GM06990 (cell line): ENCODE results near the gene SCIN.

Source experiments
- DNase-seq: peaks from one replicate; pipeline ENCODE4 v3.0.0-alpha.2; 2011; ENCODE audit not compliant: insufficient read length; ENCODE audit errors: extremely low read depth
- H3K27me3 ChIP-seq: replicated peaks from 2 replicates; pipeline ENCODE4 v1.6.0; 2011; ENCODE audit warnings: low read length; ENCODE audit not compliant: control insufficient read depth, insufficient read depth
- H3K36me3 ChIP-seq: 2 replicates; pipeline ENCODE4 v1.5.1; 2011; ENCODE audit warnings: low read length; ENCODE audit not compliant: control insufficient read depth, insufficient read depth
- H3K4me3 ChIP-seq: replicated peaks from 2 replicates; pipeline ENCODE4 v1.5.1; 2011; ENCODE audit warnings: low read depth, mild to moderate bottlenecking, control low read depth, low read length
- TF ChIP-seq, protein P1 (sequence below): IDR thresholded peaks from 2 replicates; pipeline ENCODE4 v1.5.1; 2011; ENCODE audit warnings: low read length, control low read depth, mild to moderate bottlenecking, inconsistent platforms; ENCODE audit not compliant: insufficient read depth, poor library complexity, severe bottlenecking

SCIN gene

DNA sequence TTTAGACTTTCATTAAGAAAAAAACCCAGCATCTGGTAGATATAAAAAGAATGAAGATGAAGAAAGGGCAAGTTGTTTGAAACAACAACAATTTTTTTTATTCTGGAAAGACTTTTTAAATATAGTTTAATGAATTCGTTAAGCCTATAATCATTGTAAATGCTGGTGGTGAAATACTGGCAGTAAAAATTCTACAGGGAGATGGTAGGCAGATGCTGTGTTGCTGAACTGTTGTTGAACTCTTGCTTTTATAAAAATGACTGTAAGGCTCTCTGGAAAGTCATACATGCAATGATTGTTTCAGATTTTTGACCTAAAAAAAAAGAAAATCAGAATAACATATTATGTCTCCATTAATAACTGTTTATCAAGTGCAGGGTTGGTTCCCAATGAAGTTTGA, 39.0 kb downstream of the SCIN start:
- no peak for DNase-seq
- TF ChIP-seq, protein P1, sequence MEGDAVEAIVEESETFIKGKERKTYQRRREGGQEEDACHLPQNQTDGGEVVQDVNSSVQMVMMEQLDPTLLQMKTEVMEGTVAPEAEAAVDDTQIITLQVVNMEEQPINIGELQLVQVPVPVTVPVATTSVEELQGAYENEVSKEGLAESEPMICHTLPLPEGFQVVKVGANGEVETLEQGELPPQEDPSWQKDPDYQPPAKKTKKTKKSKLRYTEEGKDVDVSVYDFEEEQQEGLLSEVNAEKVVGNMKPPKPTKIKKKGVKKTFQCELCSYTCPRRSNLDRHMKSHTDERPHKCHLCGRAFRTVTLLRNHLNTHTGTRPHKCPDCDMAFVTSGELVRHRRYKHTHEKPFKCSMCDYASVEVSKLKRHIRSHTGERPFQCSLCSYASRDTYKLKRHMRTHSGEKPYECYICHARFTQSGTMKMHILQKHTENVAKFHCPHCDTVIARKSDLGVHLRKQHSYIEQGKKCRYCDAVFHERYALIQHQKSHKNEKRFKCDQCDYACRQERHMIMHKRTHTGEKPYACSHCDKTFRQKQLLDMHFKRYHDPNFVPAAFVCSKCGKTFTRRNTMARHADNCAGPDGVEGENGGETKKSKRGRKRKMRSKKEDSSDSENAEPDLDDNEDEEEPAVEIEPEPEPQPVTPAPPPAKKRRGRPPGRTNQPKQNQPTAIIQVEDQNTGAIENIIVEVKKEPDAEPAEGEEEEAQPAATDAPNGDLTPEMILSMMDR, result no peak
- Histone ChIP-seq H3K4me3 (no peak overlapping the region), H3K27me3 (no peaks in the 10 kb centered on the region), H3K36me3 (no peaks in the 10 kb centered on the region)

DNA sequence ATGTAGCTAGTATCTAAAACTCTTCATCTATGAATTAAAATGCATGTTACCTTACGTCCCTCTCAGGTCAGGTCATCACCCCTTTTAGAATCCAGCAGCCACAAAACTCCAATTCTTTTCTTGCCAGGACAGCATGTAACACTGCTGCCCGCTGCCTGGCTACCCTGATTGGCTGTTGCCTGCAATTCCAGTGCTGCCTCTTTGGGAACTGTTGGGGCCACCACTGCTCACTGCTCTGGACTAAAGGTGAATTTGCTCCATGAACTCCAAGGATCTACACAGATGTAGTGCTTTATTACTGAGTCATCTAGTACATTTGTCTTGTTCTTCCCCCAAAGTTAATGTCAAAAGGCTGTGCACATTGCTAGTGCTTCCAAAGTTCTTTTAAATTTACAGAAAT, 40.4 kb downstream of the SCIN start:
- Histone ChIP-seq H3K27me3 (no peaks in the 10 kb centered on the region), H3K36me3 (no peaks in the 10 kb centered on the region), H3K4me3 (no peak overlapping the region)
- DNase-seq, result no peak
- TF ChIP-seq, protein P1, result no peak

DNA sequence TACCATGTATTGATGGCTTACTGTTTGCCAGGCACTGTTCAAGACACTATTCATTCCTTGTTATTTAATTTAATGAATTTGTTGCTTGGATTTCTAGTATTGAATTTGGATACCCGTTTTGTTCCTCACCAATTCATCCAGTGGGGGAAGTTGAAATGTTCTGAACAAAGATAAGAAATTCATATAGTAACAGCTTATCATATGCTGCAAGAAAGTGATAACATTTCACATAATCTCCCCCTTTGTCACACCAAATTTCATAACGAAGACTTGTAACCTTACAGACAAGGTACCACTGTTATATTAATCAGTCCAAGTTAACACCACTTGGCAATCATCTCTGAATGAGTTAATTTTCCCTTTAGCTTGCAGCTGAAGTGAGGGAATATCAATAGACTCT, 42.1 kb downstream of the SCIN start:
- Histone ChIP-seq H3K4me3 (no peak overlapping the region), H3K27me3 (no peaks in the 10 kb centered on the region), H3K36me3 (no peaks in the 10 kb centered on the region)
- DNase-seq, result no peak
- TF ChIP-seq, protein P1, result no peak

DNA sequence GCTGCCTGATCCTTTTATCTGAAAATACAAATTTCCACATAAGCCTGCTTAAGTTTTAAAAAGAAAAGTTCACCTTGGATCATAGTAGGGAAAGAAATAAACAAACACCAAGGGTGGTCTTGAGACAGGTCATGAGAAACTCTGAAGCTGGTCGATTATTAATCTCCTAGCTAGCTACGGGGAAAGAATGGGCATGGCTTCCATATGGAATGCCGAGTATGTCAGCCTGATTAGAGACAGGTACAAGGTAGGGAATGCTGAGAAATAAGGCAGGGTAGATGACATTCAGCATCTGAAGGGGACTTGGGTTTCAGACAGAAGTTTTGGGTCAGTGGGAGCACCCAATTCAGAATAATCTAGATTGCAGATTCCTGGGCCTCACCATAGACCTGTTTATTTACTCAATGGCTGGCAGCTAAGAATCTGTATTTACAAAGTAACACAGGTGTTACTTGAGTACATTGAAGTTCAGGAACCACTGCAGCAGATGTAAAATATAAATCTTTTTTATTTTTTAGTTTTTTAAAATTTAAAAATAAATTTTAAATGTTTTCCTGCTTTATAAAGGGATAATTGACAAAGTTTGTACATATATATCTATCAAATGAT, 49.0 kb downstream of the SCIN start:
- TF ChIP-seq, protein P1, result no peak

DNA sequence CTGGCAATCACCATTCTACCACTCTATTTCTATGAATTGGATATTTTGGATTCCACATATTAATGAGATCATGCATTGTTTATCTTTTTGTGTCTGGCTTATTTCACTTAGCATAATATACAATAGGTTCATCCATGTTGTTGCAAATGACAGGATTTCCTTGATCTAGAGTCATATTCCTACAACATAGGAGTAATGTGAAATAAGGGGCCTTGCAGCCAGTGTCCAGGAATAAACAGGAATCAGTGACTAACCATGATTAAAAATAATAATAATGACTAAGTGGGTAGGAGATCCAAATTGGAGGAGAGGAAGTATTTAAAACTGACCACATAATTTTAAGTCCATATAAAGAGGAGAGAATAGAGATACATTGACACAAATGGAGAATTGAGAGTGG, 49.9 kb downstream of the SCIN start:
- TF ChIP-seq, protein P1, result no peak
- Histone ChIP-seq H3K27me3 (no peaks in the 10 kb centered on the region), H3K36me3 (no peaks in the 10 kb centered on the region), H3K4me3 (no peak overlapping the region)
- DNase-seq, result no peak

More for the DNA sequence above, 49.0 kb downstream of the SCIN start:
- Histone ChIP-seq H3K36me3 (no peaks in the 10 kb centered on the region), H3K4me3 (no peak overlapping the region), H3K27me3 (no peaks in the 10 kb centered on the region)
- DNase-seq, result no peak

DNA sequence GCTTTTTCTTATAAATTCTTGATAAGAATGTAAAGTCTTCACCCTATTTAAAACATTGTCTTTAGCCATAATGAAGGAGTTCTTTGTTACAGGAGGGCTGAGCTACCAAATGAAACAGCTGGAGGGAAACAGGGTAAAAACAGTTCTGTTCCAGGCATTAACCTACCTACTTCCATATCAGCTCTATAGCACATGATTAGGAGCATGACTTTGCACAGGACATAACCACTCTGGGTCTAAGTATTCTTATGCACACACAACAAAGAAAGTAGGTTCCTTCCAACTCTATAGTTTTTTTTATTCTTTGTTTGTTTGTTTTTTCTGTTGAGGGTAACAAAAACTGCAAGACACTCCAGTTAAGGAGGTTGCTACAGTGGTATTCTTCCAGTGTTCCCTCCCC, 52.7 kb downstream of the SCIN start:
- DNase-seq, result no peak
- H3K4me3 ChIP-seq, result no peak overlapping the region
- H3K36me3 ChIP-seq, result no peaks in the 10 kb centered on the region
- no peaks in the 10 kb centered on the region for H3K27me3 ChIP-seq
- TF ChIP-seq, protein P1, result no peak
